NCI-H2107 (cell line): ENCODE results near the gene ATF3.
"Not testable (repeated sequence)": the region's sequence is repeated elsewhere in the genome, so short reads cannot be mapped to it uniquely, and the experiment has no call there.

Experiments used
- DNase-seq: peaks from one replicate; lab custom pipeline; 2025; lab: John Stamatoyannopoulos, UW

ATF3 gene

GRCh38 chr1:212651521-212651920 lies 43.0 kb downstream of the ATF3 start:
- DNase-seq, result no peak

GRCh38 chr1:212651977-212652376 lies 43.4 kb downstream of the ATF3 start:
- DNase-seq, result no peak

GRCh38 chr1:212652609-212653008 lies 44.0 kb downstream of the ATF3 start:
- DNase-seq, result no peak

- DNase-seq, result no peak
These were observed 47.3 kb downstream of the ATF3 start for GRCh38 chr1:212655668-212656440.

GRCh38 chr1:212656730-212657129 lies 48.2 kb downstream of the ATF3 start:
- DNase-seq, result no peak

- DNase-seq, result not testable (repeated sequence)
These were observed 49.7 kb downstream of the ATF3 start for GRCh38 chr1:212658250-212658649.

- no peak for DNase-seq
These were observed 56.0 kb downstream of the ATF3 start for GRCh38 chr1:212664409-212665199.

GRCh38 chr1:212665241-212666115 lies 56.9 kb downstream of the ATF3 start:
- peak; percentile 87 for DNase-seq

- DNase-seq, result no peak
These were observed 57.7 kb downstream of the ATF3 start for GRCh38 chr1:212666116-212666775.

- no peak for DNase-seq
These were observed 58.9 kb downstream of the ATF3 start for GRCh38 chr1:212667223-212668139.

- DNase-seq, result no peak
These were observed 59.9 kb downstream of the ATF3 start for GRCh38 chr1:212668477-212668876.

- DNase-seq, result no peak
These were observed 60.5 kb downstream of the ATF3 start for GRCh38 chr1:212669102-212669501.

- no peak for DNase-seq
These were observed 61.0 kb downstream of the ATF3 start for GRCh38 chr1:212669600-212669999.

GRCh38 chr1:212670301-212670700 lies 61.7 kb downstream of the ATF3 start:
- DNase-seq, result no peak
